Stimulated activated CD4-positive, alpha-beta T cell treated with anti-CD3 and anti-CD28 coated beads, Interleukin-15, amount 100 ng/mL, for 24 hours (primary cell): ENCODE measurements around the gene MCOLN1.

Experiments
- DNase-seq: peaks from one replicate; pipeline ENCODE4 v3.0.0-alpha.2; 2020

MCOLN1 gene

DNA sequence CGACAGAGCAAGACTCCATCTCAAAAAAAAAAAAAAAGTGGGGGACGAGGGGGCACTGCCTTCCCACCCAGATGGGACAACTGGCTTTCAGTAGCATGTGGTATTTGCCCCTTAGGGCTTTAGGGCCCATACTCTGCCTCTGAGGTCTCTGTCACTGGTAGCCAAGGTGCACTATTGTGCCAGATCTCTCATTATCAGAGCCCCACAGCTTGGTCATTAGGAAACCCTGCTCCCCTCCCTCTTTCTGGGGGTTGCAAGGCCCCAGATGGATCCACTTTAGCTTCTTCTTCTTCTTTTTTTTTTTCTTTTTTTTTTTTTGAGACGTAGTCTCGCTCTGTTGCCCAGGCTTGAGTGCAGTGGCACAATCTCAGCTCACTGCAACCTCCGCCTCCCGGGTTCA is 17.7 kb upstream of the MCOLN1 start:
- DNase-seq: no peak

DNA sequence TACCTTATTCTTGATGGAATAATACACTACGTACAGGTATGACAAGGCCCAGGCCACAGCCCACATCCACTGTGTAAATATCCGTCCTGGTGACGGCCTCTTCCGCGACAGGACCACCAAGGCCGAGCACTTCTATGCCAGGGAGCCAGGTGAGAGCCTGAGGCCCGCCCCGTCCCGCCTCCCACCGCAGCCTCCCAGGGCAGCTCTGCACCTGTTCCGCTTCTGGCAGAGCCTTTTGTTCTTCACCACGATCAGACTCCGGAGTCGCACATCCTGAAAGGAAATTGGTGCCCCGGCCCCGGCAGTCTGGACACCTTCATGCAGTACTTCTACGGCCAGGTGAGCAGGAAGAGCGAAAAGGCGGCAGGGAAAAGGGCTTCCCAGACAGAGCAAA is 17.1 kb upstream of the MCOLN1 start:
- DNase-seq: no peak

DNA sequence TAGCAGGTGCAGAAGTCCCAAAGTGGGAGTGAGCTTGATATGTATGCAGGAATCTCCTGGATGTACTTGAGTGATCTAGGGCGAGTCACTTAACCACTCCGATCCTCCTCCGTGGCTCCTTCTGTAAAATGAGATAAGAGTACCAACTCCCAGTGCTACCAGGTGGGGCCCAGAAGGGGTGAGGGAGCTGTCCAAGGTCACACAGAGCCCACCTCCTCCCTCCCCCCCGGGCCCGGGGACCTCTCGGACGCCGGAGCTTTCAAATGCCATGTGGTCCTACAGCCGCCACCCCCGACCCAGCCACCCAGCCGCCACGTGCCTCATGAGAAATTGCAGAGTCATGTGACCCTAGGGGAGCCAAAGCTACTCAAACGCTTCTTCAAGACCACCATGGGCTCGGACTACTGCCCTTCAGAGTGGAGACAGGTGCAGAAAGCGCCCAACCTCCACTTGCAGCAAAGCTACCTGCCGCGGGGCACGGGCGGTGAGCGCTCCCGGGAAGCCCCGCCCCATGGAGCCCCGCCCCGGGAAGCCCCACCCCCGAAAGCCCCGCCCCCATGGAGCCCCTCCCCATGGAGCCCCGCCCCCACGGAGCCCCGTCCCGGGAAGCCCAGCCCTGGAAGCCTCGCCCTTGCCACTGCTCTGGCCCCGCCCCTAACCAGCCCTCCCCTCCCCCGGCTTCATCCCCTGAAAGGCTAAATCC is 16.6 kb upstream of the MCOLN1 start:
- DNase-seq: peak; percentile 46

DNA sequence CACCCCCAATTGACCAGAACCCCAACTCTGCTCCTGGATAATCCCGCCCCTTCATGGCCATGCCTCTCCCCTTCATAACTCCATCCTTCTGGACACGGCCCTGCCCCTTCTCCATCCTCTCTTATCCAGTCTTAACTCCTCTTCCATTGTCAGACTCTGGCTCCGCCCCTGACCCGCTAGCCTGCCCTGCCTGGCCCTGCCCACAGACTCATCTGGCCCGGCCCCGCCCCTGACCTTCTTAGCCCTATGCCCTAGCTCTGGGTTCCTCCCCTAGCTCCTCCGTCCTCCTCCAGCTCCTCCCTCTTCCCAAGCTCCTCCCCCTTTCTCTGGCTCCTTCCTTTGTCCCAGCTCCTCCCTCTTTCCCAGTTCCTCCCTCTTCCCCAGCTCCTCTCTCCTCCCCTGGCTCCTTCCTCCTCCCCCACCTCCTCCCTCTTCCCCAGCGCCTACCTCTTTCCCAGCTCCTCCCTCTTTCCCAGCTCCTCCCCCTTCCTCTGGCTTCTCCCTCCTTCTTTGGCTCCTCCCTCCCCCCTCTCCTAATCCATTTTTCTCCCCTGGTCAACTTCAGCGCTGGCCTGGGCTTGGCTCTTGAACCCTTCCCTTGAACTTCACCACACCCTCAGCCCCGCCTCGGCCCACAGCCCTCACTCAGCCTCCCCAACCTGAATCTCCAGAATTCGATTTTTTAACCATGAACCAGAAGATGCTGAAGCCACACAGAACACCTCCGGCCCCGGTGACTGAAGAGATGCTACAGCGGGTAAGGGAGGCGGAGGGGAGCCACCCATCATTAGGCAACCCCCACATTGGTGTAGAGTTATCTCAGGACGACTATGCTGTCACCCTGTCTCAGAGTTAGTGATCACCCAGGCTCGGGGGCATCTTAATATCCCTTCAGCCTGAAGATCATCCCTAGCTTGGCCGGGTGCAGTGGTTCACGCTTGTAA is 15.8 kb upstream of the MCOLN1 start:
- peak; percentile 73 for DNase-seq

DNA sequence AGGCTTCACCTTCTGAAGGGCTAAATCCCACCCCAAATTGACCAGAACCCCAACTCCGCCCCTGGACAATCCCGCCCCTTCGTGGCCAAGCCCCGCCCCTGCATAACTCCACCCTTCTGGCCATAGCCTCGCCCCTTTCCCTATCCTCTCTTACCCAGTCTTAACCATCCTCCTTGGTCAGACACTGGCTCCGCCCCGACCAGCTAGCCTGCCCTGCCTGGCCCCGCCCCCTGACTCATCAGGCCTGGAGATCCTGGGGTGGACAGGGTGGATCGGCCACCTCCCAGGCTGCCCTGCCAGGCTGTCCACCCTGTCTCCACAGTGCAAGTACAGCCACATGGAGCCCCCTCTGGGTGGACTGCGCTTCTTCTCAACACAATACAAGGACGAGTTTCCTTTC is 14.5 kb upstream of the MCOLN1 start:
- peak; percentile 45 for DNase-seq

DNA sequence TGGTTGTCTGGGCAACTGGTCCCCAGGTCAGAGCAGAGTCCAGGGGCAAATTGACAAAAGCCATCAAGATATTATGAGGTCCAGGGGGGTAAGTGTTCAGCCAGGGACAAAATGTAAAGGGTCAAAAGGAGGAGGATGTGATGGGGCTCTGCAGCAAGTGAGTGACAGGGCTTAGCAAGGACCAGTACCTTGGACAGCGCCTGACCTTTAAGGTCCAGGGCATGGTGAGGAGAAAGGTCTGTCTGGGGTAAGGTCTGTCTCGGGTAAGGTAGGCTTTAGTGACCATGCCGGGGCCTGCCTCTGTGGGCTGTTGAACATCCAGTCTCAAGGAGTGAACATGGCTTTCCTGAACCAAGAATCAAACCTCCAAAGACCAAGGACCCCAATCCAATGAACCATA is 12.8 kb upstream of the MCOLN1 start:
- DNase-seq: no peak

DNA sequence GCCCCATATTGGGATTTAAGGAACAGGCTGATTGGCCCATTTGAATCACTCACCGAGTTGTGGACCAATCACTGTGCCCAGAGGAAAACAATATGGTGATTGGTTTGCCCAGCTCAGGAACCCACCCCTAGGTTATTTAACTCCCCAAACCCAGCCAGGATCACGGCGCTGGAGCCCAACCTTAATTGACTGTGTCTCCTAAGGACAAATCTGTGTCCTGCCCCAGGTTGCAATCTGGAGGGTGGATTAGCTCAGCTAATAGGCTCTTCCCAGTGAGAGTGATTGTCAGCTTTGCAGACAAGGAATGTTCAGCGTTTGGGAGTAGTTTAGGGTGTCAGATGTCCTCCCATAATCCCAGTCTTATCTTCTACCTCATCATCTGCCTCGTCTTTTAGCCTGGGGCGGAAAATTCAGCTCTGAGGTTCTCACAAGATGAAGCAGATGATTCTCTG is 10.0 kb upstream of the MCOLN1 start:
- DNase-seq: no peak

DNA sequence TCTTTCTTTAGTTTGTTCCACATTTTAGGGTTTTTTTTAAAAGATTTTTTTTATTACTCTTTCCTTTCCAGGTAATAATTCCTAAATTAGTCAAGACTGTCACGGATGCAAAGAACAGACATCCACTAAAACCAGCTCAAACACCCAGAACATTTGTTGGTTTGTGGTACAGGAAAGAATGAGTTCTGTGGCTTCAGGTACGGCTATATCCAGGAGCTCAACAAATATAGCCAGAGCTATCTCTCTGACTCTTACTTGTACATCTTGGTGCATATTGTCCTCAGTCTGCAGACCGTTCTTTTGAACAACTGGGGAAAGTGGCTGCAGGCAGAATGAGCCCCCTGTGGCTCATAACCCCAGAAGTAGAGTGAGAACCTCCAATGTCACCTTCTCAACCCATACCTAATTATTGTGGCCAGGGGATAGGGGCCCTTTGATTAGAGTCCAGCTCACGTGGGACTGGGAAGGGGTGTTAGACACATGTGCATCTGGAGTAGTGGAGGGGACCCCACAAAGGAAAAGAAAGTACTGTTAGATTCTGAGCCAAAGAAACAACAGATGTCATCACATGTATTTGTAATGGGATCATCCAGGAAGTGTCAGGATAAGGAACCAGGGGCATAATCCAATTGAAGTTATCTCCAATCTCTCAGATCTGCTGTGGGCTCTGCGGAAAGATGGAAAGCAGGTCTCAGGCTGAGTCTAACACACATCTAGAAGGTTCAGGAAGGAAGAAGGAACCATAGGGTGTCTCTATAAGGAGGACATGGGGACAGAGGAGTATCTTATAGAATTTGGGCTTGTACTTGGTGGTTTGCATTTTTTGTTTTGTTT is 8.4 kb upstream of the MCOLN1 start:
- DNase-seq: no peak

DNA sequence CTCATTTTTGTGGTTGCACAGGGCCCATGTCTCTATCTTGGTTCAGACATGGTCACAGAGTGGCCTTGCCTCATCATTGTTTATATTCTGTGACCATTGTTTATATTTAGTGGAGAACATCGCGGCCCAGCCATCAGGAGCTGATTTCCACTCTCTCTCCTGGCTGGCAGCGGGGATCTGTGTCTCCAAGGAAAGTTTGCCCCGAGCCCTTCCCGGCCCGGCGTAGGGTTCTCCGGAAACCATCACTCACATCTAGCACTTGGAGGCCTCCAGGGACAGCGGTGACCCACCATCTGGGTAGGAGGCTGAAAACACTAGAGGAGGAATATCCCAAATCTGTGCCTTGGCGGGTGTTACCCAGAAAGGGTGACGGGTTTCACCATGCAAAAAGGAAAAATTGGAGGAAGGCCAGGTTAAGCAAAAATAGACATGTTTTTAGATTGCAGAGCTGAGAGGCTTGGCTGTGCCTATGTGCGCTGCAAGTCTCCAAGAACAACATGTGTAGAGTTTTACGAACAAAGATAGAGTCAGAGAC is 7.2 kb upstream of the MCOLN1 start:
- DNase-seq: no peak

DNA sequence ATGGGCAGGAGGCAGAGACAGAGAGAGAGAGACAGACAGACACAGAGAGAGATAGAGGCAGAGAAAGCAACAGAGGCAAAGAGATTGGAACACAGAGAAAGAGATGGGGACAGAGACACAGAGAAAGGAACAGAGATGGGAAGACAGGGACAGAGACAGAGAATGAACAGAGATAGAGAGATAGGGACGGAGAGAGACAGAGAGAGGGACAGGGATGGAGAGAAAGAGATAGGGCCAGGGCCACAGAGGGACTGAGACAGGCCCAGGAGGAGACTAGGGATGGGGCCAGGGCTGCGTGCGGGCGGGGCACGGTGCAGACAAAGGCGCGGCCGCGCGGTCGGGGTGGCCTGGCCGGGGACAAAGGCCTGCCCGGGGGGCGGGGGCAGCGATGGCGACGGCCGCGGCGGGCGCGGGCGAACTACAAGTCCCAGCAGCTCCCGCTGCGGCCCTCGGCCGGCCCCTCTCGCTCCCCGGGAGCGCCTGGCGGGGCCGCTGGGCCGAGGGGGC is 6.7 kb upstream of the MCOLN1 start, which contains the start of gene ZNF358:
Gene ZNF358, plus strand, starts transcription at position 459 of the 507 bp plus-strand sequence. CDS start 3,140 bp downstream, outside the sequence.
- peak; percentile 60 for DNase-seq

DNA sequence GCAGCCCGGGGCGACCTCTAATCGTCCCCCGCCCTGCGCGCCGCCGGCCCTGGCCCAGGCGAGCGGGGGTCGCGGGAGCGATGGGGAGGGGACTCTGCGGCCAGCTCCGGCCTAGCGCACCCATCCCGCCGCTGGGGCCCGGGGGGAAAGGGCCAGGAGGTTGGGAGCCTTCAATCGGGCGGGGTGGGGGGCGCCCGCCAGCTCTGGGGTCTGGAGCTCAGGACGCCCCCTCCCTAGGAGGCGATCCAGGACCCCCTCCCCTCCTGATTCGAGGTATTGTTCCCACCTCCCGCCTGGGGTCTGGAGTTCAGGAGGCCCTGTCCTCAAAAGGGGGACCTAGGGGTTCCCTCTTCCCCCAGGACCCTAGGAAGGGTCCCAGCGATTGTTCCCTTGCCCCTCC is 6.1 kb upstream of the MCOLN1 start:
- DNase-seq: no peak

DNA sequence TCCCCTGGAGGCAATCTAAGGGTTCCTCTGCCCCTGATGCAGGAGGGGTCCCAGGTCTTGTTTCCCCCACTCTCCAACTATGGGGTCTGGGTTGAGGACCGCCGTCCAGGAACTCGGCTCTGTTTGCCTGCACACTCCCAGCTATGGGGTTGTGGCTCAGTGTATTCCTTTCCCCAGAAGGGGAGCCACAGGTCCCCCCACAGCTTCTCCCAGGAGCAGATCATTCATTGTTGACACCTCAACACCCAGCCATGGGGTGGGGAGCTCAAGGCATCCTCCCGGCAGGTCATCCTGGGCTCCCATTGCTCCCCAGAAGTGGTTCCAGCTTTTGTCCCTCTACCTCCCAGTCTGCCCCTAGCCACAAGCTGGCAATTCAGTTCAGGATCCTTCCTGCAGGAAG is 5.5 kb upstream of the MCOLN1 start:
- no peak for DNase-seq

DNA sequence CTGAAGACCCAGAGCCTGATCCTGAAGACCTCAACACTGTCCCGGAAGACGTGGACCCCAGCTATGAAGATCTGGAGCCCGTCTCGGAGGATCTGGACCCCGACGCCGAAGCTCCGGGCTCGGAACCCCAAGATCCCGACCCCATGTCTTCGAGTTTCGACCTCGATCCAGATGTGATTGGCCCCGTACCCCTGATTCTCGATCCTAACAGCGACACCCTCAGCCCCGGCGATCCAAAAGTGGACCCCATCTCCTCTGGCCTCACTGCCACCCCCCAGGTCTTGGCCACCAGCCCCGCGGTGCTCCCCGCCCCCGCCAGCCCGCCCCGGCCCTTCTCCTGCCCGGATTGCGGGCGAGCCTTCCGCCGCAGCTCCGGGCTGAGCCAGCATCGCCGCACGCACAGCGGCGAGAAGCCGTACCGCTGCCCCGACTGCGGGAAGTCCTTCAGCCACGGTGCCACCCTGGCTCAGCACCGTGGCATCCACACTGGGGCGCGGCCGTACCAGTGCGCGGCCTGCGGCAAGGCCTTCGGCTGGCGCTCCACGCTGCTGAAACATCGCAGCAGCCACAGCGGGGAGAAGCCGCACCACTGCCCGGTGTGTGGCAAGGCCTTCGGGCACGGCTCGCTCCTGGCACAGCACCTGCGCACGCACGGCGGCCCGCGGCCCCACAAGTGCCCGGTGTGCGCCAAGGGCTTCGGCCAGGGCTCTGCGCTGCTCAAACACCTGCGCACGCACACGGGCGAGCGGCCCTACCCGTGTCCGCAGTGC is 2.9 kb upstream of the MCOLN1 start:
- DNase-seq: no peak

DNA sequence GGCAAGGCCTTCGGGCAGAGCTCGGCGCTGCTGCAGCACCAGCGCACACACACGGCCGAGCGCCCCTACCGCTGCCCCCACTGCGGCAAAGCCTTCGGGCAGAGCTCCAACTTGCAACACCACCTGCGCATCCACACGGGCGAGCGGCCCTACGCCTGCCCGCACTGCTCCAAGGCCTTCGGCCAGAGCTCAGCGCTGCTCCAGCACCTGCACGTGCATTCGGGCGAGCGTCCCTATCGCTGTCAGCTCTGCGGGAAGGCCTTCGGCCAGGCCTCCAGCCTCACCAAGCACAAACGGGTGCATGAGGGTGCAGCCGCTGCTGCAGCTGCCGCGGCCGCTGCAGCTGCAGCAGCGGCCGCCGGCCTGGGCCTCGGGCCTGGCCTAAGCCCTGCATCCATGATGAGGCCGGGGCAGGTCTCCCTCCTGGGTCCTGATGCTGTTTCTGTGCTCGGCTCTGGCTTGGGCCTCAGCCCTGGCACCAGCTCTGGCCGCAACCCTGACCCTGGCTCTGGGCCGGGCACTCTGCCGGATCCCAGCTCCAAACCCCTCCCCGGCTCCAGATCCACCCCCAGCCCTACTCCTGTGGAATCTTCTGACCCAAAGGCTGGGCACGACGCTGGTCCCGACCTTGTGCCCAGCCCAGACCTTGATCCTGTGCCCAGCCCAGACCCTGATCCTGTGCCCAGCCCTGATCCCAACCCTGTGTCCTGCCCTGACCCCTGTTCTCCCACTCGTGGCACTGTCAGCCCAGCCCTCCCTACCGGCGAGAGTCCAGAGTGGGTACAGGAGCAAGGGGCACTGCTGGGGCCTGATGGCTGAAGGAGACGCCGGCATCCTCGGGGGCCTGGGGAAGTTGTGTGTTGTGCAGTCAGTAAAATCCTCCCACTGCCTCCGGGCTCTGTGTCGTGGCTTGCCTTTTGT is 2.0 kb upstream of the MCOLN1 start:
- no peak for DNase-seq

DNA sequence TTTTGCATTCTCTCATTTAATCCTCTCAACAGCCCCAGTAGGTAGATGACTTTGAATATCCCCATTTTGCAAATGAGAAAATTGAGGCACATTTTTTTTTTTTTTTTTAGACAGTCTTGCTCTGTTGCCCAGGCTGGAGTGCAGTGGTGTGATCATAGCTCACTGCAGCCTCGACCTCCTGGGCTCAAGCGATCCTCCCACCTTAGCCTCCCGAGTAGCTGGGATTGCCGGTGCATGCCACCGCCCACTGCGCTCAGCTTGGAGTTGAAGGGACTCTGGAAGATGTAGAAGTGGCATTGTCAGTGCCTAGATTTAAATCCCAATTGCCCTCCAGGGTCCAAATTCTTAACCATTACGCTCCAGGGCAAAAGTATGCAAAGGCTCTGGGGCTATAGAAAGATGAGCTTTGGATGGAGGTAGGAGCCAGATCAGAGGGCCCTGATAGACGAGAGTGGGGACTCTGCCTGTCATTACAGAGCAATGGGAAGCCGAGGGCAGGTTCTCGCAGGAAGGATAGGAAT is 813 bp upstream of the MCOLN1 start:
- no peak for DNase-seq

DNA sequence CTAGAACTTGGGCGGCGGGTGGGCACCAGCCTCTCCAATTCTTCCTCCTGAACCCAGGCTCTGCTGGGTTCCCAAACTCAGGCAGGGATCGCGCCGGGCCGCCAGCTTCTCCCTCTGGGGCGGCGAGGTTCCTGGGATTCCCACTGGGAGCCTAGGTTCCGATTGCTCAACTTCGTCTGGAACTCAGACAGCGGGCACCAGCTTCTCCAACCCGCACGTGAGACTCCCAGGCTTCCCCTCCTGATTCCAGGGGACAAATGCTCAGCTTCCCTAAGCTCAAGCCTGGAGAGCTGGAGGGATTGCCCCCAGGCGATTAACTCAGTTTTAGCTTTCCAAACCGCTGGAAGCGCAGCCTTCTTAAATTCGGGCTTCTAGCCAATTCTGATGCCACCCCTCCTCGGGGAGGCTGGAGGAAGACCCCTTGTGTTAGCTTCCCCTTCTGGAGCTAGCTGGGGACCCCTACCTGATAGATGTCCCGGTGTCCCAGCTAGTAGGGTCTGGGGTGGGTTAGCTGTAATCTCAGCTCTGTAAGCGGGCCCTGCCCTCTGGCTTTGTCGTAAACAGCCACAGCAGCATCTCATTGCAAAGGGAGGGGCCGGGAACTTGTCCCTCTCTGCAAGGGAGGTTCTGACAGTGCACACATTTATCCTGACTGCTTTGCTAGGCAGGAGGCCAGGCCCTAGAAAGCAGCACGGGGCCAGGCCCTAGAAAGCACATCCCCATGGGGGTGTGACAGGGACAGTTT is 671 bp downstream of the MCOLN1 start:
- no peak for DNase-seq

DNA sequence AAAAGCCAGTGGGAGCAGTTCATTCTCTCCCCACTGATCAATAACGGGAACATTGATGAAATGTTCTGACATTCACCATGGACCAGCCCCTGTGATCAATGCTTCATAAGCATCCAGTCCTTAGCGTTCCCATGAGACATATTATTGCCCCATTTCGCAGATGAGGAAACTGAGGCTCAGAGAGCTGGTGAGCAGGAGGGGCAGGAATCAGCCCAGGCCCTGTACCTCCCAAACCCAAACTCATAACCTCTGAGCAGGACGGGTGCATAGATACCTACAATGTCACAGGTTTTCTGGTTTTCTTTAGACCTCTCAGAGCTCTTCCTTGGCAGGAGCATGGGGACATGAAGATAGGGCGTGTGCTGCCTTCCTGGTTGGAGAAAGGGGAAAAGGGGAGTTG is 2.1 kb downstream of the MCOLN1 start:
- DNase-seq: no peak

DNA sequence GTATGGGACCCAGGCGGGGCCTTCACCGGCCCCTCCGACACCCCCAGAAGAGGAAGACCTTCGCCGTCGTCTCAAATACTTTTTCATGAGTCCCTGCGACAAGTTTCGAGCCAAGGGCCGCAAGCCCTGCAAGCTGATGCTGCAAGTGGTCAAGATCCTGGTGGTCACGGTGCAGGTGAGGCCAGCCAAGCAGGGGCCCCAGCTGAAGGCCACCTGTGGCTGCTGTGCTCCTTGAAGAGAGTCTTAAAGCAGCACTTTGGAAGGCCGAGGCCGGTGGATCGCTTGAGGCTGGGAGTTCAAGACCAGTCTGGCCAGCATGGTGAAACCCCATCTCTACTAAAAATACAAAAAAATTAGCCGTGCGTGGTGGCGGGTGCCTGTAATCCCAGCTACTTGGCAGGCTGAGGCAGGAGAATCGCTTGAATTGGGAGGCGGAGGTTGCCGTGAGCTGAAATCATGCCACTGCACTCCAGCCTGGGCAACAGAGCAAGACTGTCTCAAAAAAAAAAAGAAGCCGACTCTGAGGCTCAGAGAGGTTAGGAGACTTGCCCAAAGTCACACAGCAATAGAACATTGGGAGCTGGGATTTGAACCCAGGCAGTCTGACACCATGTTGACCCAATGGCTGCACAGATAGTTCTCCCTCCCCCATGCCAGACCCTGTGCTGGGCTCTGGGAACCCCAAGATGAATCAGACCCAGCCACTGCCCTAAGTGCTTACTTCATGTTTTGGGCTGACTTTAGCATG is 2.7 kb downstream of the MCOLN1 start:
- DNase-seq: no peak
